Naive thymus-derived CD4-positive, alpha-beta T cell (primary cell): ENCODE results near the gene MYLK4. TPM values are rescaled to one million over a fixed set of nuclear protein-coding genes. Genes with fewer than 3 reads are reported as not detected.
A peak's percentile ranks its signal among the peaks of the same experiment; 100 is the strongest.

Experiments
- ATAC-seq: fragments of 150-1000 bp; cut with Tn5 transposase; 2 replicates; pipeline ENCODE4 v1.10.0; 2021; ENCODE audit warnings: mild to moderate bottlenecking, moderate library complexity
- CTCF ChIA-PET: fragments of 350-600 bp; sonication (Branson Sonifier 250); formaldehyde crosslinking; loops from one replicate; lab custom pipeline; 2021; ENCODE audit warnings: antibody characterized with exemption; lab: Charles Lee
- POLR2A ChIA-PET: fragments of 350-600 bp; sonication (Branson Sonifier 250); formaldehyde crosslinking; loops from one replicate; lab custom pipeline; 2021; ENCODE audit warnings: antibody characterized with exemption, inconsistent platforms; lab: Charles Lee
- DNase-seq, 9 donors: peaks; one replicate each; pipeline versions ENCODE4 v3.0.0 to v3.0.0-alpha.2; 2020 to 2022; ENCODE audit warnings: mixed read lengths in 1 of 9
- H3K27ac ChIP-seq: one replicate; pipeline ENCODE4 v1.7.0; 2013; ENCODE audit warnings: mild to moderate bottlenecking, low read depth, low read length, moderate library complexity
- H3K27me3 ChIP-seq, 2 donors: one replicate each; pipeline ENCODE4 v1.7.0; 2013; ENCODE audit warnings: low read length in 2 of 2, mild to moderate bottlenecking in 2 of 2, moderate library complexity in 2 of 2; ENCODE audit not compliant: control insufficient read depth in 2 of 2, insufficient read depth in 2 of 2
- H3K36me3 ChIP-seq, 3 experiments: 1 replicate in 2 of 3; 2 replicates in 1 of 3; pipeline ENCODE4 v1.7.0; 2013; ENCODE audit warnings: low read length in 3 of 3, mild to moderate bottlenecking in 3 of 3, moderate library complexity in 1 of 3; ENCODE audit not compliant: insufficient read depth in 3 of 3, control insufficient read depth in 2 of 3
- H3K4me1 ChIP-seq, 2 donors: one replicate each; pipeline ENCODE4 v1.7.0; 2013; ENCODE audit warnings: low read length in 2 of 2, mild to moderate bottlenecking in 2 of 2, moderate library complexity in 1 of 2; ENCODE audit not compliant: control insufficient read depth in 2 of 2, insufficient read depth in 2 of 2
- H3K4me3 ChIP-seq: 2 replicates; pipeline ENCODE4 v1.7.0; 2013; ENCODE audit warnings: mild to moderate bottlenecking, low read length
- H3K9me3 ChIP-seq, 3 experiments: 1 replicate in 2 of 3; 2 replicates in 1 of 3; pipeline ENCODE4 v1.7.0; 2013; ENCODE audit warnings: low read length in 3 of 3; ENCODE audit not compliant: control insufficient read depth in 2 of 3
- H3K27ac Mint-ChIP-seq, 9 donors: one replicate each; pipeline ENCODE4 v1.8.0; 2020 to 2022; ENCODE audit warnings: mixed read lengths in 9 of 9, mild to moderate bottlenecking in 8 of 9, moderate library complexity in 5 of 9, inconsistent platforms in 2 of 9
- H3K27me3 Mint-ChIP-seq, 5 donors: one replicate each; pipeline ENCODE4 v1.8.0; 2021 to 2022; ENCODE audit warnings: mixed read lengths in 5 of 5, mild to moderate bottlenecking in 1 of 5
- H3K36me3 Mint-ChIP-seq, 5 donors: one replicate each; pipeline ENCODE4 v1.8.0; 2020 to 2022; ENCODE audit warnings: mixed read lengths in 5 of 5, mild to moderate bottlenecking in 3 of 5, inconsistent platforms in 1 of 5
- H3K4me1 Mint-ChIP-seq, 7 donors: one replicate each; pipeline ENCODE4 v1.8.0; 2020 to 2022; ENCODE audit warnings: mixed read lengths in 7 of 7, mild to moderate bottlenecking in 3 of 7, inconsistent platforms in 1 of 7
- H3K4me3 Mint-ChIP-seq, 10 donors: one replicate each; pipeline ENCODE4 v1.8.0; 2020 to 2022; ENCODE audit warnings: mild to moderate bottlenecking in 10 of 10, mixed read lengths in 10 of 10, moderate library complexity in 6 of 10, inconsistent platforms in 2 of 10
- H3K9me3 Mint-ChIP-seq, 11 donors: one replicate each; pipeline ENCODE4 v1.8.0; 2020 to 2022; ENCODE audit warnings: mixed read lengths in 11 of 11, mild to moderate bottlenecking in 4 of 11, inconsistent platforms in 1 of 11, moderate library complexity in 1 of 11
- intact Hi-C, 2 donors: fragments of 100-400 bp; cut with micrococcal nuclease; formaldehyde crosslinking; loops; one replicate each; pipeline ENCODE4 v1.15.1; 2023
- polyA plus RNA-seq, 2 donors: library from polyadenylated mRNA; unstranded; fragments of 300-500 nt; fragmentation: Illumina TruSeq; gene quantifications; one replicate each; pipeline ENCODE4 v1.2.3, GENCODE V29; 2021
- total RNA-seq, 6 experiments: library from RNA in 5 of 6; stranded (reverse) in 5 of 6; gene quantifications; 1 replicate in 5 of 6; 2 replicates in 1 of 6; pipeline ENCODE4 v1.2.3 and lab custom pipeline; 2021 to 2026

The MYLK4 gene
- total and polyA plus RNA-seq, 7 experiments from 2014 or later = 0.23 to 1.6 (median 0.34) TPM; not detected in 1

- no peaks in the 10 kb centered on the region for H3K27me3 Mint-ChIP-seq
- peaks cover 36 to 81% (median 74%) of the 10 kb centered on the region in 7 donors for H3K4me1 Mint-ChIP-seq
- H3K27ac Mint-ChIP-seq = peak overlapping the region in 1 of 9 donors; percentile 59
- ChIA-PET POLR2A (interaction anchor here (0.7 to 1.3 kb wide), 5 partner anchors 8 to 82 kb away, joined by 3 to 8 read pairs (median 5); partner anchors contain the start of genes SERPINB1 and WRNIP1), CTCF (interaction anchor here (0.7 to 1.0 kb wide), 2 partner anchors 17 to 138 kb away, joined by 3 to 4 read pairs; no protein-coding TSS in a partner anchor)
- intact Hi-C loops = no loop called here
- peaks cover 4 to 47% (median 9%) of the 10 kb centered on the region in 3 experiments for H3K36me3 ChIP-seq
- peaks cover 4 to 47% (median 20%) of the 10 kb centered on the region in 5 donors for H3K36me3 Mint-ChIP-seq
- no peak overlapping the region for H3K4me3 ChIP-seq
- no peak overlapping the region for H3K27ac ChIP-seq
- H3K4me1 ChIP-seq = peaks cover 8 to 15% of the 10 kb centered on the region in 2 donors
- DNase-seq (no peak), ATAC-seq (no peak)
- no peak overlapping the region for H3K4me3 Mint-ChIP-seq
- H3K27me3 ChIP-seq = no peaks in the 10 kb centered on the region
- H3K9me3 ChIP-seq = no peaks in the 10 kb centered on the region
- H3K9me3 Mint-ChIP-seq = no peaks in the 10 kb centered on the region
Measured at GRCh38 chr6:2773449-2773848, 22.7 kb upstream of the MYLK4 start.

GRCh38 chr6:2772840-2773239, 22.1 kb upstream of the MYLK4 start:
- H3K4me3 ChIP-seq = no peak overlapping the region
- H3K36me3 ChIP-seq = peaks cover 4 to 41% (median 9%) of the 10 kb centered on the region in 3 experiments
- no peaks in the 10 kb centered on the region for H3K9me3 ChIP-seq
- ChIA-PET CTCF (interaction anchor here (0.7 to 1.4 kb wide), 3 partner anchors 18 to 217 kb away, joined by 3 to 4 read pairs (median 3); no protein-coding TSS in a partner anchor), POLR2A (interaction anchor here (0.7 to 1.2 kb wide), 4 partner anchors 13 to 217 kb away, joined by 4 to 8 read pairs (median 5); partner anchors contain the start of gene SERPINB1)
- Mint-ChIP-seq H3K4me3 (no peak overlapping the region), H3K36me3 (peaks cover 4 to 50% (median 23%) of the 10 kb centered on the region in 5 donors), H3K9me3 (no peaks in the 10 kb centered on the region), H3K27ac (peak overlapping the region in 1 of 9 donors; percentile 59), H3K4me1 (peaks cover 40 to 86% (median 79%) of the 10 kb centered on the region in 7 donors), H3K27me3 (no peaks in the 10 kb centered on the region)
- no peaks in the 10 kb centered on the region for H3K27me3 ChIP-seq
- peaks cover 14 to 21% of the 10 kb centered on the region in 2 donors for H3K4me1 ChIP-seq
- no peak overlapping the region for H3K27ac ChIP-seq
- intact Hi-C loops = no loop called here
- no peak for ATAC-seq
- no peak for DNase-seq

GRCh38 chr6:2771079-2771478, 20.4 kb upstream of the MYLK4 start:
- CTCF ChIA-PET = interaction anchor here (0.5 to 3.0 kb wide), 3 partner anchors 12 to 1078 kb away, joined by 3 to 7 read pairs (median 3); partner anchors contain the start of gene FAM50B

GRCh38 chr6:2770171-2770570, 19.4 kb upstream of the MYLK4 start:
- Histone ChIP-seq H3K4me3 (no peak overlapping the region), H3K27me3 (no peaks in the 10 kb centered on the region), H3K9me3 (no peaks in the 10 kb centered on the region), H3K27ac (no peak overlapping the region), H3K36me3 (peaks cover 4 to 38% (median 9%) of the 10 kb centered on the region in 3 experiments), H3K4me1 (peaks cover 26 to 30% of the 10 kb centered on the region in 2 donors)
- POLR2A ChIA-PET = interaction anchor here (1.7 to 3.2 kb wide), 2 partner anchors 71 to 130 kb away, joined by 6 to 9 read pairs; partner anchors contain the start of gene SERPINB1
- no peak for ATAC-seq
- Mint-ChIP-seq H3K27ac (peak overlapping the region in 1 of 9 donors; percentile 56), H3K36me3 (peaks cover 3 to 42% (median 23%) of the 10 kb centered on the region in 5 donors), H3K4me1 (peaks cover 31 to 80% (median 74%) of the 10 kb centered on the region in 7 donors), H3K9me3 (no peaks in the 10 kb centered on the region), H3K4me3 (peak overlapping the region in 4 of 10 donors; percentile 12 to 41 (median 40)), H3K27me3 (no peaks in the 10 kb centered on the region)
- no peak for DNase-seq
- intact Hi-C loops = no loop called here
- CTCF ChIA-PET = interaction anchor here (0.7 to 3.0 kb wide), 4 partner anchors 13 to 1079 kb away, joined by 3 to 7 read pairs (median 4); partner anchors contain the start of genes FAM50B and MYLK4

More at GRCh38 chr6:2771079-2771478, 20.4 kb upstream of the MYLK4 start:
- H3K27me3 ChIP-seq = no peaks in the 10 kb centered on the region
- POLR2A ChIA-PET = interaction anchor here (0.6 to 3.2 kb wide), 3 partner anchors 20 to 304 kb away, joined by 3 to 9 read pairs (median 7); partner anchors contain the start of gene SERPINB1
- ATAC-seq = no peak
- Mint-ChIP-seq H3K36me3 (peaks cover 4 to 44% (median 26%) of the 10 kb centered on the region in 5 donors), H3K9me3 (no peaks in the 10 kb centered on the region), H3K27me3 (no peaks in the 10 kb centered on the region), H3K4me3 (peak overlapping the region in 2 of 10 donors; percentile 2 to 50), H3K4me1 (peaks cover 35 to 86% (median 79%) of the 10 kb centered on the region in 7 donors), H3K27ac (no peak overlapping the region)
- H3K9me3 ChIP-seq = no peaks in the 10 kb centered on the region
- no peak overlapping the region for H3K27ac ChIP-seq
- H3K4me3 ChIP-seq = no peak overlapping the region
- intact Hi-C loops = no loop called here
- no peak for DNase-seq
- peaks cover 26 to 30% of the 10 kb centered on the region in 2 donors for H3K4me1 ChIP-seq
- H3K36me3 ChIP-seq = peaks cover 4 to 39% (median 9%) of the 10 kb centered on the region in 3 experiments

GRCh38 chr6:2768696-2769095, 18.0 kb upstream of the MYLK4 start:
- Histone ChIP-seq H3K4me1 (peaks cover 30 to 31% of the 10 kb centered on the region in 2 donors), H3K27me3 (no peaks in the 10 kb centered on the region), H3K9me3 (no peaks in the 10 kb centered on the region), H3K4me3 (peak overlapping the region; percentile 46), H3K27ac (no peak overlapping the region), H3K36me3 (peaks cover 4 to 25% (median 9%) of the 10 kb centered on the region in 3 experiments)
- intact Hi-C loops = loop anchor here (2.0 to 10.0 kb wide), 5 partner anchors 14 to 1254 kb away; partner anchors contain the start of gene GMDS (in 1 of the 2)
- ATAC-seq (no peak), DNase-seq (no peak)
- ChIA-PET POLR2A (interaction anchor here (0.7 to 4.2 kb wide), 4 partner anchors 8 to 281 kb away, joined by 3 to 23 read pairs (median 11); no protein-coding TSS in a partner anchor), CTCF (interaction anchor here (0.6 to 3.0 kb wide), 6 partner anchors 14 to 676 kb away, joined by 3 to 7 read pairs (median 4); partner anchors contain the start of gene MYLK4)
- no peaks in the 10 kb centered on the region for H3K27me3 Mint-ChIP-seq
- H3K27ac Mint-ChIP-seq = peak overlapping the region in 7 of 9 donors; percentile 1 to 87 (median 53)
- peaks cover 0 to 31% (median 13%) of the 10 kb centered on the region in 5 donors for H3K36me3 Mint-ChIP-seq
- peaks cover 0 to 2% (median 0%) of the 10 kb centered on the region in 11 donors for H3K9me3 Mint-ChIP-seq
- H3K4me1 Mint-ChIP-seq = peaks cover 32 to 77% (median 72%) of the 10 kb centered on the region in 7 donors
- H3K4me3 Mint-ChIP-seq = peak overlapping the region; percentile 82 to 95 (median 88)
